ENCODE data around the gene FNDC8. TPM values are rescaled to one million over a fixed set of nuclear protein-coding genes. Genes with fewer than 3 reads are reported as not detected.

The FNDC8 gene
- total RNA-seq (2022; extraction: Qiagen RNA extraction), result 0.06 to 0.16 TPM (median 0.08 TPM) in 5 replicates

GRCh38 chr17:35121315-35121714, at the start of gene FNDC8:
TSS of gene FNDC8 (plus strand) at chr17:35121615. CDS start at chr17:35121694, 79 bp downstream.

GRCh38 chr17:35119370-35120165, 1.8 kb upstream of the FNDC8 start, which contains the start of gene RAD51D:
TSS of gene RAD51D (minus strand) at chr17:35119860. CDS start at chr17:35119613, 247 bp downstream.

DNA sequence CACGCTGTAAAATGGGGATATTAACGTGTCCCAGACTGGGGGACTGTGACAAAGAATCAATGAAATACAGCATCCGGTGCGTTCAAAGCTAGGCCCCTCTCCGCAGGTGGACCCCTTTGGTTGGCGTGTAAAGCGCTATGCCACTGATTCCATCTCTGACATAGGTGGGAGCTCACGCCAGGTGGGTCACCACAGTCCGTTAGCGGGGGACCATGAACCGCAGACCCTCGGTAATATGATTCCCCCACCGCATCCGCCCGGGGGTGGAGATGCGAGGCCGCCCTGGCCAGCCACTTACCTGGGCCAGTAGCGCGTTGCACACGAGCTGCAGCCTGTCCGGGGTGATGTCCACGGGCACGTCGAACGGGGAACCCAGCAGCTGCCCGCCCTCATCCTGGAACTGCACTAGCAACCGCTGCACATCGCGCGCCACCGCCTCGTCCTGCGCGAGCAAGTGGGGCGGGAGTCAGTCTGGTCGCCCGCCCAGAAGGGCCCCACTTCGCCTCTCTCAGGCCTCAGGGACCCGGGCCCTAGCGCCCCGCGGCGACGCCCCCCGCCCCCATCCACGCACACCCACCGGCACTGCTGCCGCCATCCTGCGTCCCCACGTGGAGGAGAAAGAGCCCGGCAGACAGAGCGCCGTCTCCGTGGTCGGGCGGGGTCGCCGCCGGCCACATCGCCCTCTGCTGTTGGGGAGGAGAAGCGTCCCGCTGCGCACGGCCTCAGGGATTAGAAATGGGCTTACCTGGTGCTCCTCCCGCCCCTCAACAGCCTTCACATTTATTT, 20.5 kb downstream of the FNDC8 start, which contains the start of gene NLE1:
NLE1 (minus strand) TSS at position 623 of the 786 bp plus-strand sequence; CDS start at position 595, 28 bp downstream.

GRCh38 chr17:35147375-35147905, 26.0 kb downstream of the FNDC8 start, which contains the start of gene UNC45B:
TSS of gene UNC45B (plus strand) at chr17:35147817. CDS start at chr17:35148264, 447 bp downstream.

Other genes starting within 250 kb of the FNDC8 start
- 1.1 to 2.3 TPM (median 1.5 TPM) in 5 replicates for gene CCT6B, start 160.2 kb upstream of the FNDC8 start, total RNA-seq (2022; extraction: Qiagen RNA extraction)
- 13.5 to 17.7 TPM (median 13.9 TPM) in 5 replicates for gene ZNF830, start 160.1 kb upstream of the FNDC8 start, total RNA-seq (2022; extraction: Qiagen RNA extraction)
- 14.1 to 23.5 TPM (median 17.2 TPM) in 5 replicates for gene LIG3, start 141.1 kb upstream of the FNDC8 start, total RNA-seq (2022; extraction: Qiagen RNA extraction)
- 42.4 to 54.1 TPM (median 52.2 TPM) in 5 replicates for gene RFFL, start 57.9 kb upstream of the FNDC8 start, total RNA-seq (2022; extraction: Qiagen RNA extraction)
- gene RAD51D, start 1.8 kb upstream of the FNDC8 start, total RNA-seq (2022; extraction: Qiagen RNA extraction), result 26.6 to 31.1 TPM (median 30.1 TPM) in 5 replicates
- 34.2 to 36.1 TPM (median 35.4 TPM) in 5 replicates for gene NLE1, start 20.7 kb downstream of the FNDC8 start, total RNA-seq (2022; extraction: Qiagen RNA extraction)
- not detected in 5 replicates for gene UNC45B, start 26.2 kb downstream of the FNDC8 start, total RNA-seq (2022; extraction: Qiagen RNA extraction)
- not detected in 5 replicates for gene SLC35G3, start 72.8 kb downstream of the FNDC8 start, total RNA-seq (2022; extraction: Qiagen RNA extraction)
- 2.5 to 3.3 TPM (median 3.2 TPM) in 5 replicates for gene SLFN5, start 121.5 kb downstream of the FNDC8 start, total RNA-seq (2022; extraction: Qiagen RNA extraction)

Data from A549 treated with Hydrocortisone at 1 μM for 4 hours (cell line).